Measurements from ENCODE around the gene METTL21A.

The METTL21A gene

DNA sequence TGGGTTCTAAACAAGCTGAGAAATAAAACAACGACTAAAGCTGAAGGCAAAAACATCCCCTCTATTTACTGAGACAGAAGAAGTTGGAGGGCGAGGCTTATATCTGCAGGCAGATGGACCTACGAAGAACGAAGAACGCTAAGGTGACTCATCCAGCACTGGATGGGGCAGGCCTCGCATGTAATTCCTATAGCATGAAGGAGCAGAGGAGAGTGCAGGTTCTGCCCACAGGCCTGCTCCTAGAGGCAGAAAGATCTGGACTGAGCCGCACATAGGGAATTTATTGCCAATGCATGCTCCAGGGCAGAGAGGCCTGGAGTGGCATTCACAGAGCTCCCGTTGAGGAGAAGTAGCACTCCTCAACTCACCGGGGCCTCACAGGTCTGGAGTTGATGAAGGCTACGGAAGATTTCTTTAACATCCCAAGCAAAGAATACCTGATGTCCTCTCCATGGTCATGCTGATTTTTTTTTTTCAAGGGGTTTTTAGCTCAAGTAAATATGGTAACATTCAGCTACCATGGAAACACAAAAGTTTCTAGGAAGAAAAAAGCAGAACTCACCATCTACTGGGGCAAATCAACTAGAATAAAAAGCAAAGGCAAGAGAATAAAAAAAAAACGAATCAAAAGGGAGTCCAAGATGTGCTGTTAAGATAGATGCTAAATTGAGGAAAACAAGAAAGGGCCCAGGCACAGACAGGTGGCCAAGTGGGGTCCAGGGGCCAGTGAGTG is 10.4 kb upstream of the METTL21A start:
- no peak overlapping the region for H3K27ac ChIP-seq
- TF ChIP-seq ZFX (IDR thresholded peaks at IDR 0.05; ENCODE audit: borderline replicate concordance) (no peak), CTCF (IDR thresholded peaks at IDR 0.05) (no peak)

GRCh38 chr2:207633686-207634085 is 8.5 kb upstream of the METTL21A start:
- TF ChIP-seq CTCF (IDR thresholded peaks at IDR 0.05) (no peak), ZFX (IDR thresholded peaks at IDR 0.05; ENCODE audit: borderline replicate concordance) (no peak)
- H3K27ac ChIP-seq, result no peak overlapping the region

DNA sequence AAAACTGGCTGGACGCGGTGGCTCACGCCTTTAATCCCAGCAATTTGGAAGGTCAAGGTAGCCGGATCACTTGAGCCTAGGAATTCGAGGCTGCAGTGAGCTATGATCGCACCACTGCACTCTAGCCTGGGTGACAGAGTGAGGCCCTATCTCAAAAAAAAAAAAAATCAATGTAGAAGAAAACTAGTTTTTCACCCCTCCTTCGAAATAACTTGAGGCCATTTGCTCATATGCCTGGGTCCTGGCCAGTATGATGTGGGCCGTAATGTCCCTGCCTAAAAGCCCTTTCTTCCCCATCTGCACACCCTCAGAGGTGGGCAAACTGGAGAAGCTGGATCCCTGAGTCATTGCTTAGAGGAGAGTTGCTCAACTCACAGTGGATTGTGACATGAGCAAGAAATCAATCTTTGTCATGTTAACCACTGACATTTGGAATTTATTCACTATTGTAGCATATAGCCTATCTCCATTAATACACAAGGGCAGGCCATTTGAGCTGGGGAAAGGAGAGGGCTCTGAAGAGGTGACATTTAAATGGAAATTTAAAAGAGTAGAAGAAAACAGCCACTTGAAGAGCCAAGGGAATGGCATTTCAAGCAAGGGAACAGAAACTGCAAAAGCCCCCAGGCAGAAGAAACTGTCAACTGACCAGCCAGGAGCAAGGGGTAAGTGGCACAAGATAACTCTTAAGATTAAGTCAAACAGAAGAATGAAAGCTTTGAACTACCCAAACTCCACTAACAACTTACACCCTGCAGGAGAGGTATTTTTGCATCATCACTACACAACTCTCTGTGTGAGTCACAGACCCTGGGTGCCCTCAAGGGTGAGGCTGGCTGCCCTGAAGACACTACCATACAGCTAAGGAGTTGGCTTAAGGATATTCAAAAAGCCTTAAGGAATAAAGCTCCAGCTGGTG is 7.6 kb upstream of the METTL21A start:
- no peak for TF ChIP-seq CTCF (IDR thresholded peaks at IDR 0.05)
- no peak for TF ChIP-seq ZFX (IDR thresholded peaks at IDR 0.05; ENCODE audit: borderline replicate concordance)
- no peak overlapping the region for H3K27ac ChIP-seq

DNA sequence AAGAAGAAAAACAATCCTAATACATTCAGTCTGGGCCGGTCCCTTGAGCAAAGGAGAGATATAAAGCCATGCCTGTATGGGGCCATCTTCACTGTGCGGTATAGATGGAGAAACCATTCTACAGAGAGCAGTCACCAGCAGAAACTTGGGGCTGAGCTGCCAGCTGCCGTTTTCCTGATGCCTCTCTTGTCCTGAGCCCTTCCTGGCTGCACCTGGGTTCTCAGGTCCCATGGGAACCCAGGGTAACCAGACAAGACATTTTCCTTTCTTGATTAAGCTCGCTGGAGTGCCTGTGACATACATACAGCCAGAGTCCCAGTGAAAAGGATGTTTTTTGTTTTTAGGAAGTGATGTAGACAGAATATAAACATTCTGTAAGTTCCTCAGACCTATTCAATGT is 5.3 kb upstream of the METTL21A start:
- H3K27ac ChIP-seq, result no peak overlapping the region
- TF ChIP-seq CTCF (IDR thresholded peaks at IDR 0.05) (no peak), ZFX (IDR thresholded peaks at IDR 0.05; ENCODE audit: borderline replicate concordance) (no peak)

- H3K27ac ChIP-seq, result no peak overlapping the region
Measured at GRCh38 chr2:207629553-207629952, 4.4 kb upstream of the METTL21A start.

GRCh38 chr2:207624185-207625013 is 795 bp downstream of the METTL21A start:
- H3K27ac ChIP-seq, result peak overlapping the region; percentile 93
- TF ChIP-seq ZFX (IDR thresholded peaks at IDR 0.05; ENCODE audit: borderline replicate concordance), result no peak
- no peak for TF ChIP-seq CTCF (IDR thresholded peaks at IDR 0.05)

More at GRCh38 chr2:207629553-207629952, 4.4 kb upstream of the METTL21A start:
- TF ChIP-seq ZFX (IDR thresholded peaks at IDR 0.05; ENCODE audit: borderline replicate concordance), result no peak
- no peak for TF ChIP-seq CTCF (IDR thresholded peaks at IDR 0.05)
